Progenitor cell of endocrine pancreas (in vitro differentiated cells): ENCODE results near the gene TUBA3D. TPM values are rescaled to one million over a fixed set of nuclear protein-coding genes. Genes with fewer than 3 reads are reported as not detected.

Experiments
- microRNA-seq: library from miRNA; unstranded; fragments of <30 nt; microRNA quantifications from one replicate; pipeline ENCODE4 v1.1.0, GENCODE V29; 2020; ENCODE audit warnings: borderline number of aligned reads; ENCODE audit not compliant: unreplicated experiment
- total RNA-seq: library from RNA; stranded (reverse); gene quantifications from 2 replicates; pipeline ENCODE4 v1.2.1, GENCODE V29; 2021

The TUBA3D gene
- total RNA-seq, 1 donor from 2014 or later: not detected

Small RNA genes lying within 50 kb of the gene (microRNA-seq; reads per million reads assigned to microRNA genes)
- not detected for gene MIR4784

Other genes with a start within 250 kb of the TUBA3D start
- gene RAB6D, start 112.0 kb upstream of the TUBA3D start, total RNA-seq: 0.31 and 0.67 TPM in 2 replicates
- 69.5 and 84.9 TPM in 2 replicates for gene MZT2A, start 16.3 kb downstream of the TUBA3D start, total RNA-seq
- 11.8 and 12.5 TPM in 2 replicates for gene CCDC74A, start 51.8 kb downstream of the TUBA3D start, total RNA-seq